HG03520 (cell line): ENCODE data around the gene SPRR5.
A peak's percentile ranks its signal among the peaks of the same experiment; 100 is the strongest.

Experiments used
- ATAC-seq: cut with Tn5 transposase; IDR thresholded peaks from one replicate; pipeline ENCODE4 v1.9.1; 2021; ENCODE audit warnings: mild to moderate bottlenecking, moderate library complexity; ENCODE audit not compliant: unreplicated experiment

The SPRR5 gene

DNA sequence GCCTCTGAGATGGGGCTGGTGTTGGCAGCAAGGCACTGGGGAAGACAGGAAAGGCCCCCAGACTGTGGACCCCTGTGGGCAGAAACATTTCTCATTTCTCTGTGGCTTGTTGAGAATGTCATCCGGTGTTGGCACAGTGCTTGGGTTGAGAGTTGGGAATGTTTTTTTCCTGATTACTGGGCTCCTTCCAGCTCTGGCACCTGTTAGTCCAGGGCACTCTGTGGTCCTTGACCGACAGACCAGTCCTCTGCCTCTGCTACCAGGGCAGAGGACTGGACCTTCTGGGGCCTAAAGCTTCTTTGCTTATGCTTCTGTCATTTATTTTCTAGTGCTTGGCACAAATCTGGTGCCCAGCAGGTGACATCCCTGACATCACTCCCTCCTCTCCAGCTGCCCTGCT lies 4.8 kb upstream of the SPRR5 start:
- ATAC-seq: no peak

GRCh38 chr1:152946248-152946647 lies 758 bp upstream of the SPRR5 start:
- no peak for ATAC-seq

DNA sequence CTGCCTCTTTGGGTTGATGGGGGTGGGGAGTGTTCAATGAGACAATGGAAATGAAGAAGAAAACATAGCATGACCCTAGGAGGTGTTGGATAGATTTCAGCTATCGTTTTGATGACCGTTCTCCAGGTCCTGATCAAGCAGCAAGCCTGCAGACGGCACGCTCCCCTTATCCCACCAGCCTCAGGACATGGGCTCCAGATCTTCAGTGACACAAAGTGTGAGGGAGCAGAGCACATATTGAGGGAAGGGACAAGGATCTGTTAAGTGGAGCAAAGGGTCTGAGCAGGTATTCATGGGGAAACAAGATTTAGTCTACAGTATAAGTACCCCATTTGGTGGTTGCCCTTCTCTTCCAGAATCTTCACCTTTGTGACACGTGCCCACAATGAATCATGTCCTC lies 4.7 kb downstream of the SPRR5 start:
- ATAC-seq: no peak

- no peak for ATAC-seq
These were observed 6.8 kb downstream of the SPRR5 start for GRCh38 chr1:152953761-152954160.

DNA sequence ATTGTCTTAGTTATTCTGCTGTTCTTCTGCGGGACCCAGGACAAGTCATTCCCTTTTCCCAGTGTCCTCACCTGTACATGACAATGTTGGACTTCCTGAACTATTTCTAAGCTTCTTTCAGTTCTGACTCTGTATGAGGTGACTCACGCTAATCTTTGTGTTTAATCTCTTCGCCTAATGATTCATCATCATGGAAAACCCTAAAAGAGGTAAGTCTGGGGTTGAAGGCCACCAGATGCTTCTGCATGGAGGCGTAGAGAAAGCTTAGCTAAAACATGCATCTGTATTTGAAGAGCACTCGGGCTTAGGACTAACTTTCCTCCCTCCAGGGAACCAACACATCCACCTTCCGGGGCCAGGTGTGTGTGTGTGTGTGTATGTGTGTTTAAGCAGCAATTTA lies 7.4 kb downstream of the SPRR5 start:
- no peak for ATAC-seq

GRCh38 chr1:152957561-152957960 lies 10.6 kb downstream of the SPRR5 start:
- ATAC-seq: no peak

- no peak for ATAC-seq
These were observed 12.3 kb downstream of the SPRR5 start for GRCh38 chr1:152959273-152959672.

- ATAC-seq: no peak
These were observed 12.9 kb downstream of the SPRR5 start for GRCh38 chr1:152959801-152960451.

- peak; percentile 50 for ATAC-seq
These were observed 13.5 kb downstream of the SPRR5 start for GRCh38 chr1:152960452-152961044.

DNA sequence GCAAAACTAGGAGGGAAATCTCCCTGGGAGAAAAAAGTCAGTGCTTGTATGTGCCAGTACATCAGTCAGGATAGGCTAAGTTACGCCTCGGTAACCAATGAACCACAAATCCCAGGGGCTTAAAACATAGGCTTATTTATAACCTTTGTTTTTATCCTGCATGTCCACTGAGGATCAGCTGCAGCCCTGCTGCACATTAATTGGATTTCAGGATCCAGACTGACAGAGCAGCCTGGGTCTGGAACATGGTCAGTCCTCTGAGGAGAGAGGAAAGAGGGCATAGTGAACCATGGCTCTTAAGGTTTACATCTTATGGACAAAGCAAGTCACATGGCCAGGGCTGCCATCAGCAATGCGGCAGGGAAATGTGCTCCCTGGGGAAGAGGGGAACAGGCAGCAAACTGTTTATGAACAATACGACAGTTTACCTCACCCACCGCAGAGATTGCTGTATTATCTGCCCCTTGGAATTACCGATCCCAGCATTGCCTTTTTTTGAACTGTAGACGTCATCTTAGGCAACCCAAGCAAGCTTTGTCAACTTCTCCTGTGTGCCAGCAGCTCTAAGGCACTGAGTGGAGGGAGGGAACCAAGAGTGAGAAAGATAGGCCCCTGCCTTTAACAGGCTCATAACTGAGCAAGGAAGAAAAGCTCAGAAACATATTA lies 14.4 kb downstream of the SPRR5 start:
- ATAC-seq: no peak

DNA sequence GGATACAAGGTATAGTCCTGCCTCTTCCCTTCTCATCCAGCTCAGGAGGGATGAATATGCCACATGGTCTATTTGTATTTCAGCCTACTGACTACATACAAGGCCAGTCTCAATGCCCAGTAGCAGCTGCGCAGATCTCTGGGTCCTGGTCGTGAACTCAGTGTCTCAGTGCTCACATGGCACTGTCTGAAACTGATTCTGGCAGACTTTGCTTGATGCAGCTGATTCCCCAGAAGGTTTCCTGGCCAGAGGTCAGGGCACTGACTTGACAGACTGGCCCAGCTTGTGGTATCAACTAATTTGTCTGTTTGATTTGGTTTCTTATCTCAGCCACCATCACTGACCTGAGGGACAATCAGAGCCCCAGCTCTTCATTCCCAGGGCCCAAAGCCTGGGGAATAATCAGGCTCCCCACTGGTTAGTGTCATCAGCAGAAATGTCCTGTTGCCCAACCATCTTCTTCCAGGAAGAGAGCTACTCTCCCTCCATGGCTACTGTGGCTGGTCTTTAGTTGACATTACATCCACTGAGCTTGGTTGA lies 15.9 kb downstream of the SPRR5 start:
- ATAC-seq: no peak

DNA sequence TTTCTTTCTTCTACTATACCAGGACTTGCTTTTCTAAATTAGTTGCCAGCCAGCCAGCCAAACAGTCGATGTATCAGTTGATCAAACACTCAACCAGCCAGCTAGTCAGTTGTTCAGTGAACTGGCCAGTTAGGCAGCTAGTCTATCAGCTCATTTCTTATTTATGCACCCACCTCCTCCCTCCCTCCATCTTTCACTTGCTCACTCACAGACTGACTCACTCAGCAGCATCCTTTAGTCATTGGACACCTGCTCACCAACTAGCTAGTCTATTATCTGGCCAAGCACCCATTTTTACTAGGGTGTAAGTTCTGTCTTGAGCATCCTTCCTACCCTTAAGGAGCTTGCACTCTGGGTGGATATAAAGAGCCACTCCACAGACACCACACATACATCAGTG lies 17.5 kb downstream of the SPRR5 start:
- no peak for ATAC-seq

- no peak for ATAC-seq
These were observed 18.8 kb downstream of the SPRR5 start for GRCh38 chr1:152965853-152966252.

- no peak for ATAC-seq
These were observed 20.2 kb downstream of the SPRR5 start for GRCh38 chr1:152967201-152967600.

DNA sequence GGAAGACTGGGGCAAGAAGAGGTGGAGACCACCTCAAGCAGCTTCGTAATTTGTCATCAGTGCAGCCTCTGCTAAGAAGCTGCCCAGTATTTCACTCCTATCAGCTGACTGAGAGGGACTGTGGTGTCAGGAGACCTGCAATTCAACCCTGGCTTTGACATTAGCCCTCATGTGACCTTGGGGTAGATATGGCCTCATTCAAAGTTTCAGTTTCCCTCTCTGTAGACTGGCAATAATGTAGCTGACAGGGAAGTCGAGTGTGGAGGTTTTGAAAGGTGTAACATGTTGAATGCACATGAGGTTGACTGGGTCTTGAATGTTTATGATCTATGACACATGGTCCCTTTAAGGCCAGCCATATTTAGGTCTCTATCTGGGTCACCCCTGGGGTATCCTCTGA lies 21.2 kb downstream of the SPRR5 start:
- peak; percentile 90 for ATAC-seq

DNA sequence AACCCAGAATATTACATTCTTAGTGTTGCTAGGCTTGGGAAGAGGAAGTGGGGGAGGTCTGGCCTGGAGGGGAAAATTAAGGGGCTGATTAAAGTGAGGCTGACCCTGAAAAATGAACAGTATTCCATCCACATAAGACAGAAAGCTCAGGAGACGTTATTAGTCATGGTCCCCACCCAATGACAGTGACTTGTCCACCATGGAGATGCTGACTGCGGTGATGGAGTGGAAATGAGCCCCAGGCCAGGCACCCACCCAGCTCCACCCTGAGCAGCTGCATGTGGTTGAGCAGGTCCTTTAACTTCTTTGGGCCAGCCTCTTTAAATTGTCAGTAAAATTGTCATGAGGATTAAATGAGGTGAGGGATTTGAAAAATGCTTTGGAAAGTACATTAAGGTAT lies 22.0 kb downstream of the SPRR5 start:
- ATAC-seq: no peak

GRCh38 chr1:152970495-152970894 lies 23.5 kb downstream of the SPRR5 start, which contains the start of gene SPRR4:
Gene SPRR4 (plus strand): TSS chr1:152970648. CDS start chr1:152971891, 1,243 bp downstream.
- no peak for ATAC-seq

DNA sequence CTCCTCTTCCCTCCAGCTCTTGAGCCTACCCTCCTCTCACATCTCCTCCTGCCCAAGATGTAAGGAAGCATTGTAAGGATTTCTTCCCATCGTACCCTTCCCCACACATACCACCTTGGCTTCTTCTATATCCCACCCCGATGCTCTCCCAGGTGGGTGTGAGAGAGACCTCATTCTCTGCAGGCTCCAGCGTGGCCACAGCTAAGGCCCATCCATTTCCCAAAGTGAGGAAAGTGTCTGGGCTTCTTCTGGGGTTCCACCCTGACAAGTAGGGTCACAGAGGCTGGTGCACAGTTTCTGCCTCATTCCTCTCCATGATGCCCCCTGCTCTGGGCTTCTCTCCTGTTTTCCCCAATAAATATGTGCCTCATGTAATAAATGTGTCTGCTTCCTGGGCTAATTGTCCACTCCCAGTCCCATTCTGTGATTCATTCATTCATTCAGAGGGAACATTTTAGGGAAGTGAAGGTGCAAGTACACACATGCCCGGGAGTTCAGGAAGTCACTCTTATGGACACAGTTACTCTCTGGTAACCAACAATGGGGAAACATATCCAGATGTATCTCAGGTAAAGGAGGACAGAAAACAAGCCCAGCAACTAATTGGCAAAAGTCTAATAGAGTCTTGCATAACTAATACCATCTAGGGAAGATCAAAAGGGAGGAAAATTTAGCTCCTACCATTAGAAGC lies 25.3 kb downstream of the SPRR5 start:
- no peak for ATAC-seq

- ATAC-seq: no peak
These were observed 29.7 kb downstream of the SPRR5 start for GRCh38 chr1:152976688-152977087.

- no peak for ATAC-seq
These were observed 30.6 kb downstream of the SPRR5 start for GRCh38 chr1:152977614-152978013.

- no peak for ATAC-seq
These were observed 33.7 kb downstream of the SPRR5 start for GRCh38 chr1:152980676-152981075.
